IMR-90 (cell line): ENCODE results near the gene ARHGEF37. TPM values are rescaled to one million over a fixed set of nuclear protein-coding genes. Genes with fewer than 3 reads are reported as not detected.
A peak's percentile ranks its signal among the peaks of the same experiment; 100 is the strongest.

Experiments used
- ATAC-seq: fragments of 200-7000 bp; cut with Tn5 transposase; 2 replicates; pipeline ENCODE4 v1.9.1; 2020; ENCODE audit warnings: low read depth, mild to moderate bottlenecking, moderate library complexity
- BruUV-seq: library from RNA; stranded (reverse); fragments of 400-500 nt; replicated peaks from 2 replicates; lab custom pipeline; 2021; lab: Mats Ljungman, UMichigan
- CTCF ChIA-PET: fragments of 300-600 bp; formaldehyde crosslinking; extraction: SDS; loops from one replicate; lab custom pipeline; 2021; ENCODE audit warnings: antibody characterized with exemption; lab: Yijun Ruan, JAX
- POLR2A ChIA-PET: fragments of 300-600 bp; sonication (Branson Sonifier 250); formaldehyde crosslinking; loops from one replicate; lab custom pipeline; 2022; ENCODE audit warnings: antibody characterized with exemption; ENCODE audit not compliant: unreplicated experiment; lab: Charles Lee
- DNase-seq: peaks from one replicate; pipeline ENCODE4 v3.0.0; 2013
- H2AFZ ChIP-seq: replicated peaks from 2 replicates; pipeline ENCODE3; 2013; ENCODE audit warnings: low read length, mild to moderate bottlenecking; ENCODE audit not compliant: poor library complexity
- H2AK5ac ChIP-seq: 2 replicates; pipeline ENCODE4 v1.6.1; 2013; ENCODE audit warnings: low read depth, low read length, inconsistent platforms
- H2AK9ac ChIP-seq: replicated peaks from 2 replicates; pipeline ENCODE3; 2013; ENCODE audit warnings: mild to moderate bottlenecking, low read depth, low read length, moderate library complexity; ENCODE audit not compliant: poor library complexity
- H2BK120ac ChIP-seq: 2 replicates; pipeline ENCODE4 v1.6.1; 2013; ENCODE audit warnings: low read depth, low read length, inconsistent platforms
- H2BK15ac ChIP-seq: 3 replicates; pipeline ENCODE4 v1.6.1; 2013; ENCODE audit warnings: low read depth, low read length, inconsistent platforms
- H2BK20ac ChIP-seq: 2 replicates; pipeline ENCODE4 v1.6.1; 2013; ENCODE audit warnings: low read depth, mild to moderate bottlenecking, inconsistent platforms, low read length, moderate library complexity
- H2BK5ac ChIP-seq: 2 replicates; pipeline ENCODE4 v1.6.1; 2013; ENCODE audit warnings: mild to moderate bottlenecking, low read depth, low read length, inconsistent platforms; ENCODE audit not compliant: poor library complexity, severe bottlenecking
- H3K14ac ChIP-seq: replicated peaks from 2 replicates; pipeline ENCODE4 v1.6.1; 2013; ENCODE audit warnings: low read depth, low read length, inconsistent platforms
- H3K18ac ChIP-seq: 2 replicates; pipeline ENCODE4 v1.6.1; 2013; ENCODE audit warnings: low read depth, low read length, control low read depth
- H3K23ac ChIP-seq: 2 replicates; pipeline ENCODE4 v1.6.1; 2013; ENCODE audit warnings: low read depth, low read length, inconsistent platforms
- H3K27ac ChIP-seq: 2 replicates; pipeline ENCODE4 v1.5.1; 2013; ENCODE audit warnings: mild to moderate bottlenecking, control low read depth, low read length; ENCODE audit not compliant: insufficient read depth
- H3K27me3 ChIP-seq: 2 replicates; pipeline ENCODE4 v1.6.1; 2013; ENCODE audit warnings: low read length; ENCODE audit not compliant: control insufficient read depth, insufficient read depth
- H3K36me3 ChIP-seq: 2 replicates; pipeline ENCODE4 v1.6.1; 2013; ENCODE audit warnings: low read length, mixed read lengths; ENCODE audit not compliant: control insufficient read depth, insufficient read depth
- H3K4ac ChIP-seq: 2 replicates; pipeline ENCODE4 v1.6.1; 2013; ENCODE audit warnings: low read depth, low read length, inconsistent platforms
- H3K4me1 ChIP-seq: 2 replicates; pipeline ENCODE4 v1.6.1; 2013; ENCODE audit warnings: low read length, mixed read lengths; ENCODE audit not compliant: control insufficient read depth, insufficient read depth
- H3K4me2 ChIP-seq: 2 replicates; pipeline ENCODE4 v1.6.1; 2013; ENCODE audit warnings: low read depth, mild to moderate bottlenecking, control low read depth, low read length, moderate library complexity
- H3K4me3 ChIP-seq: 2 replicates; pipeline ENCODE4 v1.5.1; 2013; ENCODE audit warnings: low read depth, mild to moderate bottlenecking, control low read depth, low read length, moderate library complexity; ENCODE audit not compliant: insufficient read depth
- H3K56ac ChIP-seq: 2 replicates; pipeline ENCODE4 v1.6.1; 2013; ENCODE audit warnings: low read length, inconsistent platforms; ENCODE audit not compliant: insufficient read depth; ENCODE audit errors: extremely low read depth
- H3K79me1 ChIP-seq, 2 experiments: 2 replicates each; pipeline ENCODE4 v1.6.1; 2013; ENCODE audit warnings: low read length in 2 of 2, inconsistent platforms in 1 of 2, low read depth in 1 of 2
- H3K9ac ChIP-seq: 2 replicates; pipeline ENCODE4 v1.6.1; 2013; ENCODE audit warnings: low read depth, low read length, control low read depth
- H3K9me1 ChIP-seq: 2 replicates; pipeline ENCODE4 v1.6.1; 2013; ENCODE audit warnings: low read length, inconsistent platforms; ENCODE audit not compliant: insufficient read depth
- H3K9me3 ChIP-seq: 2 replicates; pipeline ENCODE4 v1.6.1; 2013; ENCODE audit warnings: low read length; ENCODE audit not compliant: control insufficient read depth, insufficient read depth
- H4K20me1 ChIP-seq: 2 replicates; pipeline ENCODE4 v1.6.1; 2013; ENCODE audit warnings: low read length, inconsistent platforms; ENCODE audit not compliant: insufficient read depth
- H4K5ac ChIP-seq: 2 replicates; pipeline ENCODE4 v1.6.1; 2013; ENCODE audit warnings: mild to moderate bottlenecking, low read depth, low read length, control low read depth
- H4K8ac ChIP-seq, 2 experiments: 2 replicates each; pipeline ENCODE4 v1.6.1; 2013; ENCODE audit warnings: low read depth in 2 of 2, low read length in 2 of 2, control low read depth in 1 of 2, inconsistent platforms in 1 of 2
- H4K91ac ChIP-seq: 2 replicates; pipeline ENCODE4 v1.6.1; 2013; ENCODE audit warnings: low read depth, low read length, inconsistent platforms; ENCODE audit not compliant: insufficient read depth
- BHLHE40 ChIP-seq: fragments of 150-350 bp; IDR thresholded peaks from 2 replicates; pipeline ENCODE4 v1.6.1; 2016; ENCODE audit warnings: mild to moderate bottlenecking, low read depth, low read length
- CEBPB ChIP-seq: IDR thresholded peaks from 2 replicates; pipeline ENCODE4 v1.6.1; 2012; ENCODE audit warnings: low read depth, low read length, improper control_type of control experiment
- CTCF ChIP-seq: conservative IDR thresholded peaks from 2 replicates; pipeline ENCODE4 v1.5.1; 2012; ENCODE audit warnings: mild to moderate bottlenecking, low read depth, low read length, improper control_type of control experiment
- ELK1 ChIP-seq: fragments of 150-350 bp; IDR thresholded peaks from 2 replicates; pipeline ENCODE4 v1.6.1; 2016; ENCODE audit warnings: low read depth, mild to moderate bottlenecking, low read length, moderate library complexity, borderline replicate concordance
- FOS ChIP-seq: fragments of 150-350 bp; IDR thresholded peaks from 2 replicates; pipeline ENCODE4 v1.6.1; 2016; ENCODE audit warnings: low read depth, low read length
- MAFK ChIP-seq: IDR thresholded peaks from 2 replicates; pipeline ENCODE4 v1.6.1; 2012; ENCODE audit warnings: low read depth, low read length, improper control_type of control experiment
- MXI1 ChIP-seq: IDR thresholded peaks from 2 replicates; pipeline ENCODE4 v1.6.1; 2012; ENCODE audit warnings: low read depth, mild to moderate bottlenecking, low read length, moderate library complexity, borderline replicate concordance
- NFE2L2 ChIP-seq: fragments of 150-350 bp; IDR thresholded peaks from 2 replicates; pipeline ENCODE4 v1.6.1; 2016; ENCODE audit warnings: low read depth, mild to moderate bottlenecking, low read length
- RAD21 ChIP-seq: IDR thresholded peaks from 2 replicates; pipeline ENCODE4 v1.6.1; 2012; ENCODE audit warnings: low read length, improper control_type of control experiment
- RCOR1 ChIP-seq: IDR thresholded peaks from 2 replicates; pipeline ENCODE4 v1.6.1; 2012; ENCODE audit warnings: mild to moderate bottlenecking, low read length, improper control_type of control experiment; ENCODE audit not compliant: insufficient replicate concordance
- RFX5 ChIP-seq: IDR thresholded peaks from 2 replicates; pipeline ENCODE4 v1.8.0; 2012; ENCODE audit warnings: low read depth, mild to moderate bottlenecking, low read length, moderate library complexity
- SMC3 ChIP-seq: fragments of 150-350 bp; IDR thresholded peaks from 2 replicates; pipeline ENCODE4 v1.6.1; 2016; ENCODE audit warnings: low read depth, mild to moderate bottlenecking, antibody characterized with exemption, low read length, moderate library complexity
- WGBS, 2 experiments: methylation state at CpG; one replicate each; pipeline versions ENCODE4 v1.1.5 to v1.1.7; 2013; ENCODE audit warnings: missing lambda C conversion rate in 2 of 2; ENCODE audit not compliant: insufficient read length in 1 of 2; ENCODE audit errors: extremely low coverage in 2 of 2; 5-methylcytosine and 5-hydroxymethylcytosine counted together
- dilution Hi-C: fragments of 300-500 bp; cut with HindIII; formaldehyde crosslinking; loops from one replicate; pipeline ENCODE4 v1.14.3; 2018; ENCODE audit warnings: low sequenced_read_pairs; ENCODE audit not compliant: unreplicated experiment
- in situ Hi-C: fragments of 300-500 bp; cut with MboI; formaldehyde crosslinking; loops from 3 replicates; pipeline ENCODE4 v1.14.3; 2019; ENCODE audit warnings: low sequenced_read_pairs, inconsistent platforms, mixed read lengths
- intact Hi-C: fragments of 100-400 bp; cut with micrococcal nuclease; formaldehyde crosslinking; loops from 2 replicates; pipeline ENCODE4 v1.10.0; 2022
- polyA plus RNA-seq, 3 experiments: library from polyadenylated mRNA; depleted of rRNA; stranded (reverse); fragments of >200 nt; gene quantifications; 2 replicates each; pipeline ENCODE4 v1.2.3, GENCODE V29; 2012; ENCODE audit warnings: low replicate concordance in 1 of 3
- total RNA-seq: library from RNA; depleted of rRNA; stranded (reverse); fragments of >200 nt; gene quantifications from 2 replicates; pipeline ENCODE4 v1.2.3, GENCODE V29; 2012

Gene ARHGEF37
- total and polyA plus RNA-seq, 2 of the 4 experiments (the other 2 are of a cell fraction): 0.39 to 0.54 TPM

GRCh38 chr5:149611326-149611725, 30.0 kb downstream of the ARHGEF37 start:
- H3K79me1 ChIP-seq: no peaks in the 10 kb centered on the region
- H3K23ac ChIP-seq: 0 out of 2 replicates have a peak overlapping the region, but pooled peaks have one; percentile 37
- no peak overlapping the region for H4K5ac ChIP-seq
- TF ChIP-seq BHLHE40 (peak; percentile 27; the same call in 1 of the 2 replicates), RCOR1 (no peak), ELK1 (no peak), MXI1 (no peak), FOS (0 out of 2 replicates have a peak, but pooled peaks have one; percentile 8), RAD21 (no peak), CTCF (no peak), MAFK (no peak), CEBPB (no peak), RFX5 (no peak), NFE2L2 (no peak), SMC3 (no peak)
- no peaks in the 10 kb centered on the region for H3K36me3 ChIP-seq
- H2AFZ ChIP-seq: peak overlapping the region; percentile 2
- no peak overlapping the region for H3K9ac ChIP-seq
- WGBS, 2 experiments: 10% methylated on average over 2 of the region's 5 CpGs; no CpG with 5 or more reads in 1 of the 2 experiments
- CTCF ChIA-PET: interaction anchor here (0.7 to 1.3 kb wide), 3 partner anchors 8 to 169 kb away, joined by 3 to 6 read pairs (median 4); no protein-coding TSS in a partner anchor
- dilution Hi-C loops (no loop called here), in situ Hi-C loops (no loop called here), intact Hi-C loops (no loop called here)
- peak overlapping the region; percentile 35; the same call in 1 of the 2 replicates for H3K27ac ChIP-seq
- BruUV-seq: no TSS peak
- H3K56ac ChIP-seq: no peak overlapping the region
- H3K9me1 ChIP-seq: peaks cover 6% of the 10 kb centered on the region
- peaks cover 5% of the 10 kb centered on the region for H3K4me1 ChIP-seq
- H4K20me1 ChIP-seq: no peaks in the 10 kb centered on the region
- POLR2A ChIA-PET: no interaction called here
- peak overlapping the region; percentile 18 for H2BK5ac ChIP-seq
- no peaks in the 10 kb centered on the region for H3K9me3 ChIP-seq
- peak overlapping the region; percentile 20; the same call in 1 of the 2 replicates for H2BK120ac ChIP-seq
- H3K27me3 ChIP-seq: no peaks in the 10 kb centered on the region
- peak overlapping the region in 1 of 2 experiments; percentile 48; a peak in 1 of 4 replicates for H4K8ac ChIP-seq
- H3K4ac ChIP-seq: peak overlapping the region; percentile 42; the same call in 1 of the 2 replicates
- no peak overlapping the region for H2AK9ac ChIP-seq
- peak overlapping the region; percentile 36 for H3K4me2 ChIP-seq
- H3K4me3 ChIP-seq: no peak overlapping the region
- H2BK20ac ChIP-seq: no peak overlapping the region
- no peak overlapping the region for H2AK5ac ChIP-seq
- 0 out of 3 replicates have a peak overlapping the region, but pooled peaks have one; percentile 17 for H2BK15ac ChIP-seq
- peak; percentile 94 for DNase-seq
- H4K91ac ChIP-seq: no peak overlapping the region
- peak; percentile 99 for ATAC-seq
- H3K18ac ChIP-seq: no peak overlapping the region
- 0 out of 2 replicates have a peak overlapping the region, but pooled peaks have one; percentile 46 for H3K14ac ChIP-seq
